ENCODE data around the gene TRAPPC6A.

The TRAPPC6A gene

GRCh38 chr19:45149129-45149528, 28.9 kb downstream of the TRAPPC6A start:
- no peak for TF ChIP-seq CTCF (IDR thresholded peaks at IDR 0.05; ENCODE audit: insufficient read depth, low read length, missing control alignments)
- ChIA-PET CTCF (interaction anchor here (0.9 to 1.8 kb wide), 7 partner anchors 8 to 109 kb away, joined by 3 to 6 read pairs (median 4); partner anchors contain the start of gene TRAPPC6A), POLR2A (no interaction called here)
- no peak for DNase-seq (ENCODE audit: low read depth, low spot score)
- H3K4me3 ChIP-seq (ENCODE audit: low read depth, low read length) = no peak overlapping the region

- H3K4me3 ChIP-seq (ENCODE audit: low read depth, low read length) = no peak overlapping the region
- no peak for TF ChIP-seq CTCF (IDR thresholded peaks at IDR 0.05; ENCODE audit: insufficient read depth, low read length, missing control alignments)
- ChIA-PET CTCF (interaction anchor here (1.6 to 1.8 kb wide), 3 partner anchors 7 to 23 kb away, joined by 4 to 6 read pairs (median 5); no protein-coding TSS in a partner anchor), POLR2A (no interaction called here)
- no peak for DNase-seq (ENCODE audit: low read depth, low spot score)
These were observed 30.0 kb downstream of the TRAPPC6A start for GRCh38 chr19:45147835-45148676.

DNA sequence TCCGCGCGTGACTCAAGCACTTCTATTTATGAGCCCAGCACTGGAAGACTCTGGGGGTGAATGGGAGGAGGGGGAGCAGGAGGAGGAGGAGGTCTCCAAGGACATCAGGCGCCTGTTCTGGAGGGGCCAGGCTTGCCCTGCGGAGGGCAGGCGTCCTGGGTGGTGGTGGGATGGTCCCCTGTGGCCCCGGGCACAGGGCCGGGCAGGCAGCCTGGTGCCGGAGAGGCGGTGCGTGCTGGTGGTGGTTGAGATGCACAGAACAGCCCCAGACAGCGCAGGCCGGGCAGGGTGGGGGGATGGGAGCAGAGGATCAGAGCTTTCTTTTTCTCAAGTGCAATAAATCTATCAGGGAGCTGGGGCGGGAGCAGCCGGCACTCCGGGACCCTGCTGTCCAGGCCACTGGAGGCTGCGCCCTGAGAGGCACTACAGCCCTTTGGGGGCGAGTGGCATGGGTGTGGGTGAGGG, 31.3 kb downstream of the TRAPPC6A start:
- DNase-seq (ENCODE audit: low read depth, low spot score) = no peak
- ChIA-PET CTCF (interaction anchor here (0.5 to 1.3 kb wide), 2 partner anchors 22 to 206 kb away, joined by 3 to 5 read pairs; no protein-coding TSS in a partner anchor), POLR2A (no interaction called here)
- H3K4me3 ChIP-seq (ENCODE audit: low read depth, low read length) = no peak overlapping the region
- no peak for TF ChIP-seq CTCF (IDR thresholded peaks at IDR 0.05; ENCODE audit: insufficient read depth, low read length, missing control alignments)

- no peak for DNase-seq (ENCODE audit: low read depth, low spot score)
- POLR2A ChIA-PET = no interaction called here
- H3K4me3 ChIP-seq (ENCODE audit: low read depth, low read length) = no peak overlapping the region
- CTCF ChIA-PET = interaction anchor here (0.5 to 1.3 kb wide), 3 partner anchors 21 to 207 kb away, joined by 3 to 5 read pairs (median 3); no protein-coding TSS in a partner anchor
- TF ChIP-seq CTCF (IDR thresholded peaks at IDR 0.05; ENCODE audit: insufficient read depth, low read length, missing control alignments) = no peak
These were observed 31.8 kb downstream of the TRAPPC6A start for GRCh38 chr19:45146251-45146650.

DNA sequence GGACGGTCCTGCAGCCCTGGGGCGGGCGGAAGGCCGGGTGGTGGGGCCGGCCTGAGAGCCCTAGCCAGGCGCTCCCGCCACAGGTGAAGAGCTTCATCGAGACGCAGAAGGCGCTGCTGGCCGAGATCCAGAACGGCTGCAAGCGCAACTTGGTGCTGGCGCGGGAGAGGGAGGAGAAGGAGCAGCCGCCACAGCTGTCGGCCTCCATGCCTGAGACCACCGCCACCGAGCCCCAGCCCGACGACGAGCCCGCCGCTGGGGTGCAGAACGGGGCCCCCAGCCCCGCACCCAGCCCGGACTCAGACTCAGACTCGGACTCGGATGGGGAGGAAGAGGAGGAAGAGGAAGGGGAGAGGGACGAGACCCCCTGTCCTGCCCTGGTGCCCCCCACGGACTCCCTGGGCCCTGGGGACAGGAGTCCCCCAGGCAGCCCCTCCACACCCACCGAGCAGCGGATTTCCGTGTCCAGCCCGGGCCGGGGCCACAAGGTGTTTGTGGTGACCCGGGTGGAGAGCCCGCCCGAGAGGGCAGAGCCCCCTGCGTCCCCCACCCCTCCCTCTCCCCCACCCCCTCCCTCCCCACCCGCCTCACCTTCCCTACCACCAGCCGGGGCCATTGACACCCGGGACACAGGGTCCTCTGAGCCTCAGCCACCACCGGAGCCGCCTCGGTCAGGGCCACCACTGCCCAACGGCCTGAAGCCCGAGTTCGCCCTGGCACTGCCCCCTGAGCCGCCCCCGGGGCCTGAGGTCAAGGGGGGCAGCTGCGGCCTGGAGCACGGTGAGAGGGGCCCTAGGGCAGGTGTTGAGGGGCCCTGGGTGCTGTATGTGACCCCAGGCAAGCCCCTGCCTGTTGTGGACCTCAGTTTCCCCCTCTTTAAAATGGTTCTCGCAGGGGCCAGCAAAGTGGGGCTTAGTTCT, 32.5 kb downstream of the TRAPPC6A start:
- H3K4me3 ChIP-seq (ENCODE audit: low read depth, low read length) = no peak overlapping the region
- POLR2A ChIA-PET = no interaction called here
- TF ChIP-seq CTCF (IDR thresholded peaks at IDR 0.05; ENCODE audit: insufficient read depth, low read length, missing control alignments) = no peak
- DNase-seq (ENCODE audit: low read depth, low spot score) = no peak
- CTCF ChIA-PET = interaction anchor here (1.0 to 1.3 kb wide), 3 partner anchors 20 to 56 kb away, joined by 3 to 5 read pairs (median 3); no protein-coding TSS in a partner anchor
